CD14-positive monocyte (primary cell): ENCODE measurements around the gene EYS. TPM values are rescaled to one million over a fixed set of nuclear protein-coding genes. Genes with fewer than 3 reads are reported as not detected.

Source experiments
- DNase-seq, 3 donors: peaks; one replicate each; pipeline ENCODE4 v3.0.0-alpha.2; 2011 to 2022
- H2AFZ ChIP-seq: 2 replicates; pipeline ENCODE4 v1.6.0; 2012; ENCODE audit warnings: mild to moderate bottlenecking, low read depth, low read length, inconsistent platforms; ENCODE audit not compliant: insufficient read depth, poor library complexity, severe bottlenecking
- H3K27ac ChIP-seq, 2 donors: 1 replicate in 1 of 2; 2 replicates in 1 of 2; pipeline ENCODE4 v1.5.1; 2012 to 2013; ENCODE audit warnings: low read length in 2 of 2, control low read depth in 1 of 2, inconsistent platforms in 1 of 2, low read depth in 1 of 2, mild to moderate bottlenecking in 1 of 2
- H3K27me3 ChIP-seq, 2 donors: one replicate each; pipeline versions ENCODE4 v1.6.0 to v1.6.1; 2011 to 2013; ENCODE audit warnings: low read length in 2 of 2; ENCODE audit not compliant: control insufficient read depth in 2 of 2, insufficient read depth in 2 of 2
- H3K36me3 ChIP-seq, 2 donors: replicated peaks in 1 of 2; 1 replicate in 1 of 2; 2 replicates in 1 of 2; pipeline versions ENCODE4 v1.5.1 to v1.6.1; 2012 to 2013; ENCODE audit warnings: low read length in 2 of 2, control low read depth in 1 of 2, inconsistent platforms in 1 of 2, mild to moderate bottlenecking in 1 of 2; ENCODE audit not compliant: insufficient read depth in 2 of 2, control insufficient read depth in 1 of 2
- H3K4me1 ChIP-seq, 2 donors: 1 replicate in 1 of 2; 2 replicates in 1 of 2; pipeline versions ENCODE4 v1.5.1 to v1.6.1; 2012 to 2013; ENCODE audit warnings: low read length in 2 of 2, control low read depth in 1 of 2, inconsistent platforms in 1 of 2, mild to moderate bottlenecking in 1 of 2, moderate library complexity in 1 of 2; ENCODE audit not compliant: insufficient read depth in 2 of 2, control insufficient read depth in 1 of 2
- H3K4me2 ChIP-seq: replicated peaks from 2 replicates; pipeline ENCODE3; 2012; ENCODE audit warnings: low read length, moderate library complexity, mild to moderate bottlenecking; ENCODE audit not compliant: poor library complexity, severe bottlenecking; ENCODE audit errors: extremely low read depth
- H3K4me3 ChIP-seq, 3 experiments: fragments of 200-600 bp in 1 of 3; sonication (generic) in 1 of 3; replicated peaks in 1 of 3; 1 replicate in 2 of 3; 2 replicates in 1 of 3; pipeline ENCODE4 v1.5.1; 2011 to 2013; ENCODE audit warnings: low read length in 3 of 3, mild to moderate bottlenecking in 3 of 3, control low read depth in 2 of 3, low read depth in 2 of 3, inconsistent platforms in 1 of 3, moderate library complexity in 1 of 3
- H3K79me2 ChIP-seq: 2 replicates; pipeline ENCODE4 v1.6.0; 2012; ENCODE audit warnings: mild to moderate bottlenecking, control low read depth, inconsistent platforms, low read length, moderate library complexity; ENCODE audit not compliant: insufficient read depth
- H3K9ac ChIP-seq: 2 replicates; pipeline ENCODE4 v1.6.0; 2017; ENCODE audit warnings: low read length, mild to moderate bottlenecking; ENCODE audit not compliant: insufficient read depth, poor library complexity, severe bottlenecking
- H3K9me3 ChIP-seq, 2 donors: replicated peaks in 1 of 2; 1 replicate in 1 of 2; 2 replicates in 1 of 2; pipeline versions ENCODE4 v1.5.1 to v1.6.1; 2012 to 2013; ENCODE audit warnings: low read length in 2 of 2, control low read depth in 1 of 2; ENCODE audit not compliant: control insufficient read depth in 1 of 2, insufficient read depth in 1 of 2
- H4K20me1 ChIP-seq: 2 replicates; pipeline ENCODE4 v1.6.0; 2012; ENCODE audit warnings: mild to moderate bottlenecking, low read length, control low read depth, moderate library complexity; ENCODE audit not compliant: insufficient read depth
- H3K27ac Mint-ChIP-seq, 7 donors: one replicate each; pipeline ENCODE4 v1.8.0; 2020; ENCODE audit warnings: mild to moderate bottlenecking in 7 of 7, mixed read lengths in 7 of 7, moderate library complexity in 6 of 7, inconsistent platforms in 2 of 7
- H3K27me3 Mint-ChIP-seq, 3 donors: one replicate each; pipeline ENCODE4 v1.8.0; 2021 to 2022; ENCODE audit warnings: low read depth in 3 of 3, mild to moderate bottlenecking in 3 of 3, mixed read lengths in 3 of 3, moderate library complexity in 3 of 3, inconsistent platforms in 1 of 3
- H3K36me3 Mint-ChIP-seq, 2 donors: one replicate each; pipeline ENCODE4 v1.8.0; 2020; ENCODE audit warnings: mixed read lengths in 2 of 2, inconsistent platforms in 1 of 2, mild to moderate bottlenecking in 1 of 2
- H3K4me1 Mint-ChIP-seq: one replicate; pipeline ENCODE4 v1.8.0; 2020; ENCODE audit warnings: mild to moderate bottlenecking, mixed read lengths
- H3K4me3 Mint-ChIP-seq, 2 donors: one replicate each; pipeline ENCODE4 v1.8.0; 2020; ENCODE audit warnings: mild to moderate bottlenecking in 2 of 2, mixed read lengths in 2 of 2, moderate library complexity in 1 of 2
- H3K9me3 Mint-ChIP-seq, 7 donors: one replicate each; pipeline ENCODE4 v1.8.0; 2020 to 2022; ENCODE audit warnings: mixed read lengths in 7 of 7, mild to moderate bottlenecking in 6 of 7, moderate library complexity in 6 of 7, inconsistent platforms in 2 of 7
- CTCF ChIP-seq: fragments of 200-600 bp; IDR thresholded peaks from one replicate; pipeline ENCODE4 v1.8.0; 2022; ENCODE audit warnings: antibody characterized with exemption, mild to moderate bottlenecking
- WGBS: methylation state at CpG from one replicate; pipeline ENCODE4 v1.1.5; 2013; ENCODE audit warnings: missing lambda C conversion rate; ENCODE audit not compliant: insufficient coverage; 5-methylcytosine and 5-hydroxymethylcytosine counted together
- intact Hi-C, 2 donors: fragments of 100-400 bp; cut with micrococcal nuclease; formaldehyde crosslinking; loops; one replicate each; pipeline versions ENCODE4 v1.15.0 to v1.15.1; 2023
- polyA plus RNA-seq, 3 donors: library from polyadenylated mRNA; depleted of rRNA in 1 of 3; unstranded in 2 of 3; stranded (reverse) in 1 of 3; fragments of 300-500 nt in 2 of 3; fragments of >200 nt in 1 of 3; fragmentation: Illumina TruSeq in 2 of 3; gene quantifications; 1 replicate in 2 of 3; 2 replicates in 1 of 3; pipeline ENCODE4 v1.2.3, GENCODE V29; 2012 to 2021

The EYS gene
- polyA plus RNA-seq, 3 donors, result 0.01 to 0.03 TPM; not detected in 1

- H4K20me1 ChIP-seq, result no peaks in the 10 kb centered on the region
- no peak for TF ChIP-seq CTCF
- peaks cover 12 to 14% of the 10 kb centered on the region in 2 donors for H3K9me3 ChIP-seq
- no peaks in the 10 kb centered on the region for H3K4me1 ChIP-seq
- no peak overlapping the region for H3K27ac ChIP-seq
- H3K4me2 ChIP-seq, result no peak overlapping the region
- no peak overlapping the region for H3K9ac ChIP-seq
- DNase-seq, result peak in 1 of 3 donors; percentile 1
- no peak overlapping the region for H3K27ac Mint-ChIP-seq
- no peak overlapping the region for H2AFZ ChIP-seq
- H3K36me3 Mint-ChIP-seq, result no peaks in the 10 kb centered on the region
- H3K27me3 ChIP-seq, result no peaks in the 10 kb centered on the region
- H3K27me3 Mint-ChIP-seq, result no peaks in the 10 kb centered on the region
- H3K36me3 ChIP-seq, result no peaks in the 10 kb centered on the region
- H3K4me3 Mint-ChIP-seq, result no peak overlapping the region
- no peaks in the 10 kb centered on the region for H3K79me2 ChIP-seq
- peaks cover 0 to 13% (median 5%) of the 10 kb centered on the region in 7 donors for H3K9me3 Mint-ChIP-seq
- no peak overlapping the region for H3K4me3 ChIP-seq
- H3K4me1 Mint-ChIP-seq, result no peaks in the 10 kb centered on the region
- WGBS, result 89% methylated on average over 5 of the region's 9 CpGs
- intact Hi-C loops, result no loop called here
These were observed 903.4 kb downstream of the EYS start for GRCh38 chr6:64803470-64804166.

DNA sequence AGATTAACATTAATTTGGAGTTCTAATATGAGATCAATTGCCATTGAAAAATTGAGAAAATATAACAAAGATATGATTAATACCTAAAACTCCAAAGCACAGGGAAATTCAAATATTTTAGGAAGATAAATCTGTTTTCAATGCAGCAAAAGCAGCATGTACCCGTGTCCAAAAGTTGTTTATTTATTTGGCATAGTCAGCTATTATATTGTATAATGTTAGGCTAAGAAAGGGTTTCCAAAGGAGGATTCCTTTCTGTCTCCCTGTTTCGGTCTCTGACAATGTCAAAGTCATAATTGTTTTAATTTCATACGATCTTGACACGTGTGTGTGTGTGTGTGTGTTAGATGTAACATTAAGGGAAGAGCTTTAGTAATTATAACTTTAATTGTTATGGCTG, 914.5 kb downstream of the EYS start:
- H3K27me3 Mint-ChIP-seq, result no peaks in the 10 kb centered on the region
- TF ChIP-seq CTCF, result no peak

More for the DNA sequence above, 914.5 kb downstream of the EYS start:
- Mint-ChIP-seq H3K27ac (no peak overlapping the region), H3K4me1 (no peaks in the 10 kb centered on the region), H3K4me3 (no peak overlapping the region), H3K9me3 (peaks cover 0 to 6% (median 3%) of the 10 kb centered on the region in 7 donors), H3K36me3 (no peaks in the 10 kb centered on the region)
- Histone ChIP-seq H3K4me1 (no peaks in the 10 kb centered on the region), H3K79me2 (no peaks in the 10 kb centered on the region), H2AFZ (no peak overlapping the region), H3K9ac (no peak overlapping the region), H3K4me2 (no peak overlapping the region), H3K9me3 (peaks cover 0 to 3% of the 10 kb centered on the region in 2 donors), H4K20me1 (no peaks in the 10 kb centered on the region), H3K4me3 (no peak overlapping the region), H3K27me3 (no peaks in the 10 kb centered on the region), H3K36me3 (no peaks in the 10 kb centered on the region), H3K27ac (no peak overlapping the region)
- intact Hi-C loops, result no loop called here
- DNase-seq, result no peak
- no CpG with 5 or more reads among the region's 4 CpGs for WGBS
